K562 treated with DMSO at 1 percent for 24 hours (cell line): ENCODE measurements around the gene INPP5E. TPM values are rescaled to one million over a fixed set of nuclear protein-coding genes. Genes with fewer than 3 reads are reported as not detected.

Experiments used
- total RNA-seq: library from RNA; unstranded; fragments of 300-600 nt; gene quantifications from 2 replicates; pipeline ENCODE4 v1.2.3, GENCODE V29; 2022; ENCODE audit warnings: low read depth; ENCODE audit not compliant: insufficient read depth

INPP5E gene
- total RNA-seq = 14.4 TPM in 2 replicates

GRCh38 chr9:136439481-136440408, at the start of gene INPP5E:
TSS of gene INPP5E (minus strand) at chr9:136439845. CDS start at chr9:136439419, 426 bp downstream.

GRCh38 chr9:136482793-136483588, 43.3 kb upstream of the INPP5E start, which contains the start of gene SEC16A:
TSS of gene SEC16A (minus strand) at chr9:136483040. CDS start at chr9:136477615, 5,425 bp downstream.

GRCh38 chr9:136410500-136411287, 29.0 kb downstream of the INPP5E start, which contains the start of the genes ENTR1 and PMPCA:
TSS of gene ENTR1 (minus strand) at chr9:136410614. CDS start at chr9:136410397, 217 bp downstream.
TSS of gene PMPCA (plus strand) at chr9:136410658. CDS start at chr9:136410669, 11 bp downstream.

GRCh38 chr9:136400038-136400834, 39.4 kb downstream of the INPP5E start, which contains the start of gene SNAPC4:
TSS of gene SNAPC4 (minus strand) at chr9:136400170. CDS start at chr9:136398428, 1,742 bp downstream.

Other genes starting within 250 kb of the INPP5E start
- not detected in 2 replicates for gene LHX3, start 234.7 kb downstream of the INPP5E start, total RNA-seq
- gene QSOX2, start 194.0 kb downstream of the INPP5E start, total RNA-seq = 14.6 and 14.9 TPM in 2 replicates
- 0.08 TPM in 1 of 2 replicates, not detected in the other for gene CCDC187, start 135.8 kb downstream of the INPP5E start, total RNA-seq
- 18.8 and 19.4 TPM in 2 replicates for gene GPSM1, start 112.3 kb downstream of the INPP5E start, total RNA-seq
- 23.4 and 26.0 TPM in 2 replicates for gene DNLZ, start 76.1 kb downstream of the INPP5E start, total RNA-seq
- gene CARD9, start 66.2 kb downstream of the INPP5E start, total RNA-seq = 17.8 and 22.3 TPM in 2 replicates
- 10.4 and 10.8 TPM in 2 replicates for gene SNAPC4, start 39.7 kb downstream of the INPP5E start, total RNA-seq
- 39.8 and 47.3 TPM in 2 replicates for gene ENTR1, start 29.2 kb downstream of the INPP5E start, total RNA-seq
- gene PMPCA, start 29.2 kb downstream of the INPP5E start, total RNA-seq = 68.8 and 70.7 TPM in 2 replicates
- gene SEC16A, start 43.2 kb upstream of the INPP5E start, total RNA-seq = 54.0 and 55.0 TPM in 2 replicates
- 21.4 and 22.9 TPM in 2 replicates for gene NOTCH1, start 106.2 kb upstream of the INPP5E start, total RNA-seq
- gene EGFL7, start 223.1 kb upstream of the INPP5E start, total RNA-seq = 127 and 159 TPM in 2 replicates
- 78.2 and 86.1 TPM in 2 replicates for gene AGPAT2, start 247.6 kb upstream of the INPP5E start, total RNA-seq